Cardiac muscle cell (in vitro differentiated cells and primary cell): ENCODE measurements around the gene ITGAD. TPM values are rescaled to one million over a fixed set of nuclear protein-coding genes. Genes with fewer than 3 reads are reported as not detected.
"Not testable (repeated sequence)": the region's sequence is repeated elsewhere in the genome, so short reads cannot be mapped to it uniquely, and the experiment has no call there.

Source experiments
- DNase-seq, 2 donors: peaks; one replicate each; pipeline versions ENCODE4 v3.0.0 to v3.0.0-alpha.2; 2010 to 2017; ENCODE audit warnings: low read depth in 1 of 2, low spot score in 1 of 2
- H3K27ac ChIP-seq: fragments of 200-600 bp; sonication (generic); 2 replicates; pipeline ENCODE4 v1.5.1; 2016
- H3K27me3 ChIP-seq: fragments of 200-600 bp; sonication (generic); 2 replicates; pipeline ENCODE4 v1.6.0; 2016; ENCODE audit warnings: control low read depth
- H3K36me3 ChIP-seq: fragments of 200-600 bp; sonication (generic); 2 replicates; pipeline ENCODE4 v1.5.1; 2016; ENCODE audit warnings: control low read depth
- H3K4me1 ChIP-seq: fragments of 200-600 bp; sonication (generic); 2 replicates; pipeline ENCODE4 v1.8.1; 2017; ENCODE audit warnings: low read depth, mild to moderate bottlenecking, mixed run types
- H3K4me3 ChIP-seq: fragments of 200-600 bp; sonication (generic); 2 replicates; pipeline ENCODE4 v1.5.1; 2016; ENCODE audit warnings: mild to moderate bottlenecking
- H3K9me3 ChIP-seq: fragments of 200-600 bp; sonication (generic); 2 replicates; pipeline ENCODE4 v1.5.1; 2017; ENCODE audit warnings: low read depth, mild to moderate bottlenecking, control low read depth
- polyA plus RNA-seq: library from polyadenylated mRNA; unstranded; fragments of >200 nt; fragmentation: Nextera tagmentation; extraction: Ambion mirVana; gene quantifications from 2 replicates; pipeline ENCODE4 v1.2.1, GENCODE V29; 2016
- total RNA-seq: library from RNA; depleted of rRNA; stranded (reverse); fragments of >200 nt; gene quantifications from 2 replicates; pipeline ENCODE4 v1.2.3, GENCODE V29; 2016
- TF ChIP-seq, protein P1 (sequence below): IDR thresholded peaks from 2 replicates; pipeline ENCODE4 v1.5.1; 2012; ENCODE audit warnings: low read depth, mild to moderate bottlenecking, low read length

The ITGAD gene
- total and polyA plus RNA-seq, 2 experiments from 2014 or later: not detected

DNA sequence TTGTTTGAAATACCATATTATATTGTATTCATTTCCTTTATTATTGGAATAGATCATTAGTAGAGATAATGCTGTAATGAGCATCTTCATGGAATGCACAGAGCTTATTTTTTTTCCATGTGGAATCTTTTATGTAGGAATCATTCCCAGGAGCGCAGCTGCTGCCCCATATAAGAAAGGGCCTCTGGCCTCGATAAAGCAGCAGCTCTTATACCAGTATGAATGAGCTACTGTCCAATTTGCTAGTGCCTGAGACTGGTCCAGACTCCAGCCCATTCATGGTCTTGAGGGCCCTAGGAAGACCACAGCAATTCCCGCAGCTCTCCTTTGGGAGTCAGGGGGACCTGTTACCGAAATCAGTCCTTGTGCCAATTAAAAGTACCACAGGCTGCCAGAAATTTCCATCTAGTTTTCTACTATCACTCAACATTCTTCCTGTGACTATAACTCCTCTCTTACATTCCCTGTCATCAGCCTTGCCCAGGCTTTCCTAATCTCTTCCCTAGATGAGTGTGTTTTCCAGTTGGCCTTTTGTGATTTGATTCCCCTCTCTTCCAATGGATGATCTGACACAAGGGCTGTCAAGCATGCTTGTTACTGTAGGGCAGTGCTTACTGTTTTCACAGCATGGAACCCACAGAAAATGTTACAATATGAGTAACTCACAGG is 47.5 kb downstream of the ITGAD start:
- DNase-seq: peak in 1 of 2 donors; percentile 27
- H3K4me3 ChIP-seq: no peak overlapping the region

DNA sequence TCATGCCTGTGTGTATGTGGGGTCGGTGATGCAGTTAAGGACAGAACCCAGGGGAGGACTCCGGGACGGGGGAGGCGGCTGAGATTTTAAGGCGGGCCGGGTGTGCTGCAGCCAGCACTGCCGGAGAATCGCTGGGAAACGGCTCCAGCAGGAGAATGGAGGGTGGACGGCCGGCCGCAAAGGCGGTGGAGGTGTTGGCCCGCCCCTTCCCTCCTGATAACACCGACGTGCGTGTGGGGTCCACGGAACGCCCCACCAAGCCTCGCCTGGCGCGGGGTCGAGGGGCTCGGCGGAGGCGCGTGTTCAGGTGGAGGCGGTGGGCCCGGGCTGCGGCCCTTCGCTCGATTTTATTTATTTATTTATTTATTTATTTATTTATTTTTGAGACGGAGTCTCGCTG is 48.8 kb downstream of the ITGAD start:
- Histone ChIP-seq H3K4me3 (peak overlapping the region; percentile 42), H3K4me1 (peaks cover 14% of the 10 kb centered on the region), H3K27me3 (no peaks in the 10 kb centered on the region), H3K9me3 (no peaks in the 10 kb centered on the region), H3K36me3 (no peaks in the 10 kb centered on the region), H3K27ac (no peak overlapping the region)
- DNase-seq: no peak
- TF ChIP-seq, protein P1, sequence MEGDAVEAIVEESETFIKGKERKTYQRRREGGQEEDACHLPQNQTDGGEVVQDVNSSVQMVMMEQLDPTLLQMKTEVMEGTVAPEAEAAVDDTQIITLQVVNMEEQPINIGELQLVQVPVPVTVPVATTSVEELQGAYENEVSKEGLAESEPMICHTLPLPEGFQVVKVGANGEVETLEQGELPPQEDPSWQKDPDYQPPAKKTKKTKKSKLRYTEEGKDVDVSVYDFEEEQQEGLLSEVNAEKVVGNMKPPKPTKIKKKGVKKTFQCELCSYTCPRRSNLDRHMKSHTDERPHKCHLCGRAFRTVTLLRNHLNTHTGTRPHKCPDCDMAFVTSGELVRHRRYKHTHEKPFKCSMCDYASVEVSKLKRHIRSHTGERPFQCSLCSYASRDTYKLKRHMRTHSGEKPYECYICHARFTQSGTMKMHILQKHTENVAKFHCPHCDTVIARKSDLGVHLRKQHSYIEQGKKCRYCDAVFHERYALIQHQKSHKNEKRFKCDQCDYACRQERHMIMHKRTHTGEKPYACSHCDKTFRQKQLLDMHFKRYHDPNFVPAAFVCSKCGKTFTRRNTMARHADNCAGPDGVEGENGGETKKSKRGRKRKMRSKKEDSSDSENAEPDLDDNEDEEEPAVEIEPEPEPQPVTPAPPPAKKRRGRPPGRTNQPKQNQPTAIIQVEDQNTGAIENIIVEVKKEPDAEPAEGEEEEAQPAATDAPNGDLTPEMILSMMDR: no peak

More for the DNA sequence above, 47.5 kb downstream of the ITGAD start:
- Histone ChIP-seq H3K27me3 (no peaks in the 10 kb centered on the region), H3K36me3 (no peaks in the 10 kb centered on the region), H3K9me3 (no peaks in the 10 kb centered on the region), H3K4me1 (peaks cover 14% of the 10 kb centered on the region), H3K27ac (peak overlapping the region; percentile 63)
- TF ChIP-seq, protein P1: no peak

DNA sequence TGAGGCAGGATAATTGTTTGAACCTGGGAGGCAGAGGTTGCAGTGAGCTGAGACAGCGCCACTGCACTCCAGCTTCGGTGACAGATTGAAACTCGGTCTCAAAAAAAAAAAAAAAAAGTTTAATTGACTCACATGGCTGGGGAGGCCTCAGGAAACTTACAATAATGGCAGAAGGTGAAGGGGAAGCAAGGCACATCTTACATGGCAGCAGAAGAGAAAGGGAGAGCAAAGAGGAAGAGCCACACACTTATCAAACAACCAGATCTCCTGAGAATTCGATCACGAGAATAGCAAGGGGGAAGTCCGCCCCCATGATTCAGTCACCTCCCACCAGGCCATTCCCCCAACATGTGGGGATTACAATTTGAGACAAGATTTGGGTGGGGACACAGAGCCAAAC is 52.8 kb downstream of the ITGAD start:
- not testable (repeated sequence) for H3K9me3 ChIP-seq, H3K27ac ChIP-seq, H3K36me3 ChIP-seq, DNase-seq, H3K27me3 ChIP-seq, H3K4me3 ChIP-seq, H3K4me1 ChIP-seq

DNA sequence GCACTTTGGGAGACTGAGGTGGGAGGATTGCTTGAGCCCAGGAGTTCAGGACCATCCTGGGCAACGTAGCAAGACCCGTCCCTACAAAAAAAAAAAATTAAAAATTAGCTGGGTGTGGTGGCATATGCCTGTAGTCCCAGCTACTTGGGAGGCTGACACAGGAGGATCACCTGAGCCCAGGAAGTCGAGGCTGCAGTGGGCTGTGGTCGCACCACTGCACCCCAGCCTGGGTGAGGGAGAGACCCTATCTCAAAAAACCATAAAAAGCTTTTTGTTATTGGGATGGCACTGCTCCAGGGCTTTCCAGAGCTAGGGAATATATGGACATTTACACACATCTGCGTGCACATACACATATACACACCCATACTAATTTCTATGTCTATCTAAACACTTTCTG is 58.1 kb downstream of the ITGAD start:
- H3K36me3 ChIP-seq: no peaks in the 10 kb centered on the region
- peak overlapping the region; percentile 70 for H3K27ac ChIP-seq
- H3K4me3 ChIP-seq: no peak overlapping the region
- no peaks in the 10 kb centered on the region for H3K27me3 ChIP-seq
- TF ChIP-seq, protein P1: no peak
- DNase-seq: no peak
- H3K4me1 ChIP-seq: peaks cover 28% of the 10 kb centered on the region
- no peaks in the 10 kb centered on the region for H3K9me3 ChIP-seq

DNA sequence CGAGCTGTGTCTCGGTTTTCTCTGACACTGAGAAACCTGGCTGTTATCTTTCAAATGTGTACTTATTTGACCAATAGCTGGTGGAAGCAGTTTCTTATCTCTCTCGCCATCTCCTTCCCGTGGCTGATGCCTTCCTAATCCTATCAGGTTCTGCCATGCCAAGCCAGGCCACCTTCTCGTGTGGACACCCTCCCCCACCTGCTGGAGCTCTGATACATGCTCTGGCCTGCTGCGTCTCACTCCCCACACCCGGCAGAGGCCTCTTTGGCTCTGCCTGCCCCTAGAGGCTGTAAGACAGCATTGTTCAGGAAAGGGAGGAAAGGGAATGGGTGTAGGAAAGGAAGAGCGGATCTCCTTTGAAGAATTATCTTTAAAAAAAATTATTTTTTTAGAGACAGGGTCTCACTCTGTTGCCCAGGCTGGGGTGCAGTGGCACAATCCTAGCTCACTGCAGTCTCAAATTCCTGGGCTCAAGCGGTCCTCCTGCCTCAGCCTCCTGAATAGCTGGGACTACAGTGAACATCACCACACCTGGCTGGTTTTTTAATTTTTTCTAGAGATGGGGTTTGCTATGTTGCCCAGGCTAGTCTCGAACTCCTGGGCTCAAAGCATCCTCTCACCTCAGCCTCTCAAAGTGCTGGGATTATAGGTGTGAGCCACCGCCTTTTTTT is 58.7 kb downstream of the ITGAD start:
- Histone ChIP-seq H3K27ac (peak overlapping the region; percentile 70), H3K27me3 (no peaks in the 10 kb centered on the region), H3K36me3 (no peaks in the 10 kb centered on the region), H3K4me1 (peaks cover 28% of the 10 kb centered on the region), H3K4me3 (no peak overlapping the region), H3K9me3 (no peaks in the 10 kb centered on the region)
- TF ChIP-seq, protein P1: peak; percentile 78
- DNase-seq: peak; percentile 75 to 79

DNA sequence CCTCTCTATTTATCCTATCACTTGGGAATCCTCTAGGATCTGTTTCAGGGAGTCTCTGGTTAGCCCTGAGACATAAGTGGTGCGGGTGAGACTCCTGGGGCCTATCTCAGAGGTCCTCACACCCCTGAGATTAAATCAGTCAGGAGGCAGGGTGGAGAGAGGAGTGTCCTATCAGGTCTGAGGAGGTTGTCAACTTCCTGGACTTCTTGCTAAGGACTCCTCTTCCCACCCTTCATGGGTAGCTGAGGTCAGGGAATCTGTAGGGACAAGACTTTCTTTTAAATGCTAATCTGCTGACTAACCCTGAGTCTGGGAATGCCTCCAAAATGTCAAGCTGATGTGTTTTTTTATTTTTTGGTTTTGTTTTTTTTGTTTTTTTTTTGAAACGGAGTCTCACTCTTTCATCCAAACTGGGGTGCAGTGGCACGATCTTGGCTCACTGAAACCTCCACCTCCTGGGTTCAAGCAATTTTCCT is 59.5 kb downstream of the ITGAD start:
- peak overlapping the region; percentile 70 for H3K27ac ChIP-seq
- peak in 1 of 2 donors; percentile 92 for DNase-seq
- peaks cover 32% of the 10 kb centered on the region for H3K4me1 ChIP-seq
- H3K36me3 ChIP-seq: no peaks in the 10 kb centered on the region
- TF ChIP-seq, protein P1: no peak
- H3K9me3 ChIP-seq: no peaks in the 10 kb centered on the region
- no peak overlapping the region for H3K4me3 ChIP-seq
- H3K27me3 ChIP-seq: no peaks in the 10 kb centered on the region
